ENCODE measurements around the gene ZFP57.

DNA sequence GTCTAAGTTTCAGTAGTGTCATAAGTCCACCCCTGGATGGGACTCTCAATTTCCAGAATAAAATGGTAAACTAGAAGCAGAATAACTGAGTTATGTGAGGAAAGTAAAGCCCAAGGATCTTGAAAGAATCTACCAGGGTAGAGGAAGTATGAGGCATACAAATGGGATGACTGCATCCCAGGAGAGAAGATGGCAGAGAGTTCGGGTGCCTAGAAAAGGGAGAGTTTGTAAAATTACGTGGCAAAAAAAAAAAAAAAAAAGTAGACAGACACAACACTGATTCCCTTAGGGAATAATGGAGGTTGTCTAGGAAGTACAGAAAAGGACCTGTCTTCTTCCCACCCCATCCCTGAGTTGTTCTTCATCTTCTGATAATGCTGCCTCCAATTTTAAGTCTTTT lies 51.4 kb downstream of the ZFP57 start:
- TF ChIP-seq CTCF (IDR thresholded peaks at IDR 0.05) (no peak), POLR2A (IDR thresholded peaks at IDR 0.05) (no peak)
